HEK293 (cell line): Measurements from ENCODE around the gene PYDC1.

Source experiments
- CTCF ChIA-PET: fragments of 350-600 bp; formaldehyde crosslinking; extraction: SDS; loops from one replicate; lab custom pipeline; 2021; ENCODE audit warnings: antibody characterized with exemption; lab: Yijun Ruan, JAX
- POLR2A ChIA-PET: fragments of 300-600 bp; formaldehyde crosslinking; extraction: SDS; loops from one replicate; lab custom pipeline; 2020; ENCODE audit warnings: antibody characterized with exemption, inconsistent platforms; lab: Yijun Ruan, JAX
- H3K27ac ChIP-seq: fragments of 200-500 bp; sonication (Bioruptor generic); 2 replicates; pipeline ENCODE4 v1.5.1; 2014; ENCODE audit warnings: low read depth, low read length, control low read depth, inconsistent platforms; ENCODE audit errors: extremely low read depth
- H3K36me3 ChIP-seq, 2 experiments: fragments of 200-500 bp in 1 of 2; sonication (Bioruptor generic) in 1 of 2; 1 replicate in 1 of 2; 2 replicates in 1 of 2; pipeline ENCODE4 v1.5.1; 2014 to 2017; ENCODE audit warnings: inconsistent platforms in 2 of 2, low read length in 2 of 2; ENCODE audit not compliant: control insufficient read depth in 2 of 2, insufficient read depth in 1 of 2
- H3K4me1 ChIP-seq: fragments of 200-500 bp; sonication (Bioruptor generic); 2 replicates; pipeline ENCODE4 v1.5.1; 2014; ENCODE audit warnings: mild to moderate bottlenecking, low read length, inconsistent platforms; ENCODE audit not compliant: control insufficient read depth, insufficient read depth
- H3K4me3 ChIP-seq: 2 replicates; pipeline ENCODE4 v1.5.1; 2011; ENCODE audit warnings: low read depth, mild to moderate bottlenecking, control low read depth, low read length, moderate library complexity
- H3K9me3 ChIP-seq: fragments of 200-500 bp; sonication (Bioruptor generic); 2 replicates; pipeline ENCODE4 v1.5.1; 2014; ENCODE audit warnings: low read depth, low read length, inconsistent platforms; ENCODE audit not compliant: control insufficient read depth, insufficient read depth
- EGR2 ChIP-seq: fragments of 450-650 bp; formaldehyde crosslinking; IDR thresholded peaks from 2 replicates; pipeline ENCODE4 v1.5.1; 2016; ENCODE audit warnings: low read depth, missing biosample characterization, missing genetic modification characterization
- HOXA7 ChIP-seq: sonication (generic); formaldehyde crosslinking; IDR thresholded peaks from 2 replicates; pipeline ENCODE4 v1.8.1; 2022; ENCODE audit warnings: missing genetic modification reagents, borderline replicate concordance
- HOXD13 ChIP-seq: sonication (generic); formaldehyde crosslinking; IDR thresholded peaks from 2 replicates; pipeline ENCODE4 v1.8.0; 2022; ENCODE audit warnings: missing genetic modification reagents, borderline replicate concordance
- KLF17 ChIP-seq: fragments of 450-650 bp; formaldehyde crosslinking; IDR thresholded peaks from 2 replicates; pipeline ENCODE4 v1.5.1; 2016; ENCODE audit warnings: missing biosample characterization, missing genetic modification characterization
- MEIS1 ChIP-seq: sonication (generic); formaldehyde crosslinking; IDR thresholded peaks from 2 replicates; pipeline ENCODE4 v1.8.1; 2022; ENCODE audit warnings: missing genetic modification reagents, mild to moderate bottlenecking, borderline replicate concordance
- OSR2 ChIP-seq: fragments of 450-650 bp; formaldehyde crosslinking; IDR thresholded peaks from 2 replicates; pipeline ENCODE4 v1.5.1; 2016; ENCODE audit warnings: missing biosample characterization, missing genetic modification characterization
- TCF7L2 ChIP-seq: IDR thresholded peaks from 2 replicates; pipeline ENCODE4 v1.6.1; 2011; ENCODE audit warnings: low read depth, mild to moderate bottlenecking, inconsistent platforms, low read length, moderate library complexity, borderline replicate concordance
- ZNF140 ChIP-seq: fragments of 450-650 bp; formaldehyde crosslinking; IDR thresholded peaks from 2 replicates; pipeline ENCODE4 v1.5.1; 2016; ENCODE audit warnings: missing biosample characterization, missing genetic modification characterization
- ZNF146 ChIP-seq: fragments of 450-650 bp; formaldehyde crosslinking; IDR thresholded peaks from 2 replicates; pipeline ENCODE4 v1.5.1; 2016; ENCODE audit warnings: missing biosample characterization, missing genetic modification characterization
- ZNF311 ChIP-seq: fragments of 450-650 bp; formaldehyde crosslinking; IDR thresholded peaks from 2 replicates; pipeline ENCODE4 v1.5.1; 2017; ENCODE audit warnings: missing biosample characterization, missing genetic modification characterization, borderline replicate concordance
- ZNF433 ChIP-seq: fragments of 450-650 bp; formaldehyde crosslinking; IDR thresholded peaks from 2 replicates; pipeline ENCODE4 v1.5.1; 2016; ENCODE audit warnings: missing biosample characterization, missing genetic modification characterization, low read depth
- ZNF623 ChIP-seq: fragments of 450-650 bp; formaldehyde crosslinking; IDR thresholded peaks from 2 replicates; pipeline ENCODE4 v1.5.1; 2016; ENCODE audit warnings: missing biosample characterization, missing genetic modification characterization
- TF ChIP-seq, protein P1 (sequence below): fragments of 450-650 bp; formaldehyde crosslinking; IDR thresholded peaks from 2 replicates; pipeline ENCODE4 v1.5.1; 2016; ENCODE audit warnings: missing biosample characterization, missing genetic modification characterization
- TF ChIP-seq, protein P2 (sequence below): fragments of 450-650 bp; formaldehyde crosslinking; IDR thresholded peaks from 2 replicates; pipeline ENCODE4 v1.5.1; 2016; ENCODE audit warnings: missing biosample characterization, missing genetic modification characterization

Gene PYDC1

GRCh38 chr16:31185339-31185738 lies 31.6 kb downstream of the PYDC1 start:
- Histone ChIP-seq H3K9me3 (no peaks in the 10 kb centered on the region), H3K4me1 (no peaks in the 10 kb centered on the region)
- no peak for TF ChIP-seq KLF17
- no peak for TF ChIP-seq OSR2
- TF ChIP-seq, protein P1, sequence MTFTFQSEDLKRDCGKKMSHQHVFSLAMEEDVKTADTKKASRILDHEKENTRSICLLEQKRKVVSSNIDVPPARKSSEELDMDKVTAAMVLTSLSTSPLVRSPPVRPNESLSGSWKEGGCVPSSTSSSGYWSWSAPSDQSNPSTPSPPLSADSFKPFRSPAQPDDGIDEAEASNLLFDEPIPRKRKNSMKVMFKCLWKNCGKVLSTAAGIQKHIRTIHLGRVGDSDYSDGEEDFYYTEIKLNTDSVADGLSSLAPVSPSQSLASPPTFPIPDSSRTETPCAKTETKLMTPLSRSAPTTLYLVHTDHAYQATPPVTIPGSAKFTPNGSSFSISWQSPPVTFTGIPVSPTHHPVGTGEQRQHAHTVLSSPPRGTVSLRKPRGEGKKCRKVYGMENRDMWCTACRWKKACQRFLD (tag by site-specific recombination): no peak
- no peak for TF ChIP-seq MEIS1 (CRISPR knock-in tag)
- no peak for TF ChIP-seq HOXA7 (CRISPR knock-in tag)
- TF ChIP-seq HOXD13 (CRISPR knock-in tag): no peak
- no peak for TF ChIP-seq ZNF433 (tag by site-specific recombination)
- no peak for TF ChIP-seq ZNF311 (tag by site-specific recombination)
- no peak for TF ChIP-seq ZNF623
- TF ChIP-seq, all 188 proteins: peak for 0
- ChIA-PET CTCF (interaction anchor here (0.6 to 1.3 kb wide), 2 partner anchors 258 to 528 kb away, joined by 3 to 4 read pairs; partner anchors contain the start of gene ZNF843), POLR2A (interaction anchor here (2.2 kb wide), 1 partner anchor 43 kb away, joined by 6 read pairs; no protein-coding TSS in a partner anchor)
- Histone ChIP-seq H3K36me3 (peaks cover 68 to 96% of the 10 kb centered on the region in 2 experiments), H3K27ac (no peak overlapping the region), H3K4me3 (no peak overlapping the region)

DNA sequence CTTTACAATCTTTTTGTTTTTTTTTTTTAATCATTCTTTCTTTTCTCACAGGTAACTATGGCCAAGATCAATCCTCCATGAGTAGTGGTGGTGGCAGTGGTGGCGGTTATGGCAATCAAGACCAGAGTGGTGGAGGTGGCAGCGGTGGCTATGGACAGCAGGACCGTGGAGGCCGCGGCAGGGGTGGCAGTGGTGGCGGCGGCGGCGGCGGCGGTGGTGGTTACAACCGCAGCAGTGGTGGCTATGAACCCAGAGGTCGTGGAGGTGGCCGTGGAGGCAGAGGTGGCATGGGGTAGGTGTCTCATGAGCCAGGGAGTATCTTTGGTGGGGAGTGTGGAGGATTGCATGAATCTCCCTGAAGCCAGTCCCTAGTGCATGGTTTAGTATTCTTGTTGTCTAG lies 32.0 kb downstream of the PYDC1 start:
- no peaks in the 10 kb centered on the region for H3K9me3 ChIP-seq
- TF ChIP-seq TCF7L2: no peak
- peak; percentile 67; the same call in 1 of the 2 replicates for TF ChIP-seq EGR2 (tag by site-specific recombination)
- POLR2A ChIA-PET: interaction anchor here (2.2 kb wide), 1 partner anchor 43 kb away, joined by 6 read pairs; no protein-coding TSS in a partner anchor
- peaks cover 64 to 91% of the 10 kb centered on the region in 2 experiments for H3K36me3 ChIP-seq
- CTCF ChIA-PET: interaction anchor here (0.6 to 1.3 kb wide), 2 partner anchors 201 to 258 kb away, joined by 3 to 4 read pairs; partner anchors contain the start of gene ZNF843
- H3K4me1 ChIP-seq: no peaks in the 10 kb centered on the region
- H3K27ac ChIP-seq: no peak overlapping the region
- no peak overlapping the region for H3K4me3 ChIP-seq

GRCh38 chr16:31183432-31184428 lies 33.2 kb downstream of the PYDC1 start:
- H3K27ac ChIP-seq: no peak overlapping the region
- no peak for TF ChIP-seq ZNF140 (tag by site-specific recombination)
- peak; percentile 22; the same call in 1 of the 2 replicates for TF ChIP-seq ZNF146 (tag by site-specific recombination)
- TF ChIP-seq, protein P2, sequence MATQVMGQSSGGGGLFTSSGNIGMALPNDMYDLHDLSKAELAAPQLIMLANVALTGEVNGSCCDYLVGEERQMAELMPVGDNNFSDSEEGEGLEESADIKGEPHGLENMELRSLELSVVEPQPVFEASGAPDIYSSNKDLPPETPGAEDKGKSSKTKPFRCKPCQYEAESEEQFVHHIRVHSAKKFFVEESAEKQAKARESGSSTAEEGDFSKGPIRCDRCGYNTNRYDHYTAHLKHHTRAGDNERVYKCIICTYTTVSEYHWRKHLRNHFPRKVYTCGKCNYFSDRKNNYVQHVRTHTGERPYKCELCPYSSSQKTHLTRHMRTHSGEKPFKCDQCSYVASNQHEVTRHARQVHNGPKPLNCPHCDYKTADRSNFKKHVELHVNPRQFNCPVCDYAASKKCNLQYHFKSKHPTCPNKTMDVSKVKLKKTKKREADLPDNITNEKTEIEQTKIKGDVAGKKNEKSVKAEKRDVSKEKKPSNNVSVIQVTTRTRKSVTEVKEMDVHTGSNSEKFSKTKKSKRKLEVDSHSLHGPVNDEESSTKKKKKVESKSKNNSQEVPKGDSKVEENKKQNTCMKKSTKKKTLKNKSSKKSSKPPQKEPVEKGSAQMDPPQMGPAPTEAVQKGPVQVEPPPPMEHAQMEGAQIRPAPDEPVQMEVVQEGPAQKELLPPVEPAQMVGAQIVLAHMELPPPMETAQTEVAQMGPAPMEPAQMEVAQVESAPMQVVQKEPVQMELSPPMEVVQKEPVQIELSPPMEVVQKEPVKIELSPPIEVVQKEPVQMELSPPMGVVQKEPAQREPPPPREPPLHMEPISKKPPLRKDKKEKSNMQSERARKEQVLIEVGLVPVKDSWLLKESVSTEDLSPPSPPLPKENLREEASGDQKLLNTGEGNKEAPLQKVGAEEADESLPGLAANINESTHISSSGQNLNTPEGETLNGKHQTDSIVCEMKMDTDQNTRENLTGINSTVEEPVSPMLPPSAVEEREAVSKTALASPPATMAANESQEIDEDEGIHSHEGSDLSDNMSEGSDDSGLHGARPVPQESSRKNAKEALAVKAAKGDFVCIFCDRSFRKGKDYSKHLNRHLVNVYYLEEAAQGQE: peak; percentile 73
- TF ChIP-seq, all 188 proteins: peak for 2
- ChIA-PET CTCF (interaction anchor here (0.6 to 0.9 kb wide), 2 partner anchors 186 to 230 kb away, joined by 3 read pairs; no protein-coding TSS in a partner anchor), POLR2A (interaction anchor here (0.6 to 2.3 kb wide), 7 partner anchors 10 to 459 kb away, joined by 3 to 7 read pairs (median 4); partner anchors contain the start of gene KAT8)
- no peak overlapping the region for H3K4me3 ChIP-seq
- H3K36me3 ChIP-seq: peaks cover 52 to 79% of the 10 kb centered on the region in 2 experiments
- H3K4me1 ChIP-seq: no peaks in the 10 kb centered on the region
- no peaks in the 10 kb centered on the region for H3K9me3 ChIP-seq
